DOHH2 (cell line): Measurements from ENCODE around the gene RPS10.
A peak's percentile ranks its signal among the peaks of the same experiment; 100 is the strongest.

Experiments
- H3F3A ChIP-seq: fragments of 200-600 bp; sonication (generic), shearing (Covaris generic); 2 replicates; pipeline ENCODE4 v1.6.0; 2016; ENCODE audit warnings: antibody characterized with exemption, mild to moderate bottlenecking; ENCODE audit not compliant: control insufficient read depth, insufficient read depth
- H3K27ac ChIP-seq: fragments of 200-600 bp; sonication (generic); 2 replicates; pipeline ENCODE4 v1.5.1; 2014; ENCODE audit warnings: low read depth, mild to moderate bottlenecking, low read length, moderate library complexity
- H3K27me3 ChIP-seq: fragments of 200-600 bp; sonication (generic); 2 replicates; pipeline ENCODE4 v1.6.1; 2014; ENCODE audit warnings: mild to moderate bottlenecking, low read length, mixed read lengths; ENCODE audit not compliant: control insufficient read depth
- H3K36me3 ChIP-seq: fragments of 200-600 bp; sonication (generic); 2 replicates; pipeline ENCODE4 v1.6.1; 2014; ENCODE audit warnings: mild to moderate bottlenecking, low read length, moderate library complexity, mixed read lengths; ENCODE audit not compliant: control insufficient read depth
- H3K4me1 ChIP-seq: fragments of 200-600 bp; sonication (generic); 2 replicates; pipeline ENCODE4 v1.6.1; 2014; ENCODE audit warnings: mild to moderate bottlenecking, low read length, mixed read lengths; ENCODE audit not compliant: control insufficient read depth
- H3K4me2 ChIP-seq: fragments of 200-600 bp; sonication (generic); 2 replicates; pipeline ENCODE4 v1.6.0; 2014; ENCODE audit warnings: mild to moderate bottlenecking, low read length, moderate library complexity
- H3K4me3 ChIP-seq: fragments of 200-600 bp; sonication (generic); 2 replicates; pipeline ENCODE4 v1.5.1; 2014; ENCODE audit warnings: mild to moderate bottlenecking, low read length, mixed read lengths
- H3K79me2 ChIP-seq: fragments of 200-600 bp; sonication (generic); 2 replicates; pipeline ENCODE4 v1.6.1; 2014; ENCODE audit warnings: mild to moderate bottlenecking, low read length, mixed read lengths; ENCODE audit not compliant: control insufficient read depth
- H3K9me2 ChIP-seq: fragments of 200-600 bp; sonication (generic); replicated peaks from 2 replicates; pipeline ENCODE4 v1.6.1; 2014; ENCODE audit warnings: mild to moderate bottlenecking, low read length, mixed read lengths; ENCODE audit not compliant: control insufficient read depth
- H3K9me3 ChIP-seq: fragments of 200-600 bp; sonication (generic); 2 replicates; pipeline ENCODE4 v1.6.1; 2014; ENCODE audit warnings: antibody characterized with exemption, low read length, mixed read lengths; ENCODE audit not compliant: control insufficient read depth, insufficient read depth
- H4K20me1 ChIP-seq: fragments of 200-600 bp; sonication (generic); 2 replicates; pipeline ENCODE4 v1.6.0; 2014; ENCODE audit warnings: low read depth, mild to moderate bottlenecking, antibody characterized with exemption, low read length, moderate library complexity; ENCODE audit not compliant: control insufficient read depth, insufficient read depth
- CTCF ChIP-seq: fragments of 200-600 bp; sonication (generic); IDR thresholded peaks from one replicate; pipeline ENCODE4 v1.5.1; 2014; ENCODE audit warnings: antibody characterized with exemption, mild to moderate bottlenecking, low read depth, low read length; ENCODE audit not compliant: poor library complexity, severe bottlenecking
- EZH2phosphoT487 ChIP-seq: fragments of 200-600 bp; sonication (generic); IDR thresholded peaks from 2 replicates; pipeline ENCODE4 v1.6.1; 2017; ENCODE audit warnings: borderline replicate concordance, mild to moderate bottlenecking, antibody characterized with exemption, low read length, moderate library complexity, mixed read lengths

RPS10 gene

GRCh38 chr6:34423254-34423653 is 2.6 kb downstream of the RPS10 start:
- no peaks in the 10 kb centered on the region for H3K9me2 ChIP-seq
- TF ChIP-seq EZH2phosphoT487 (no peak), CTCF (no peak)
- H3K27me3 ChIP-seq, result no peaks in the 10 kb centered on the region; the same call in 1 of the 2 replicates
- no peaks in the 10 kb centered on the region for H3K9me3 ChIP-seq
- H3K79me2 ChIP-seq, result peaks cover 52% of the 10 kb centered on the region
- peak overlapping the region; percentile 93 for H3K4me2 ChIP-seq
- H4K20me1 ChIP-seq, result peaks cover 21% of the 10 kb centered on the region; the same call in 1 of the 2 replicates
- H3K4me1 ChIP-seq, result peaks cover 32% of the 10 kb centered on the region
- peaks cover 41% of the 10 kb centered on the region for H3F3A ChIP-seq
- no peak overlapping the region for H3K27ac ChIP-seq
- H3K4me3 ChIP-seq, result 0 out of 2 replicates have a peak overlapping the region, but pooled peaks have one; percentile 99
- H3K36me3 ChIP-seq, result peaks cover 73% of the 10 kb centered on the region

GRCh38 chr6:34418367-34418766 is 7.5 kb downstream of the RPS10 start:
- Histone ChIP-seq H3K27me3 (no peaks in the 10 kb centered on the region), H4K20me1 (peaks cover 19% of the 10 kb centered on the region; the same call in 1 of the 2 replicates), H3K36me3 (peaks cover 90% of the 10 kb centered on the region), H3K4me1 (peaks cover 12% of the 10 kb centered on the region), H3K79me2 (peaks cover 26% of the 10 kb centered on the region), H3K9me3 (no peaks in the 10 kb centered on the region), H3K9me2 (no peaks in the 10 kb centered on the region), H3K27ac (no peak overlapping the region), H3K4me3 (no peak overlapping the region), H3K4me2 (no peak overlapping the region), H3F3A (peaks cover 72% of the 10 kb centered on the region)
- TF ChIP-seq EZH2phosphoT487 (no peak), CTCF (no peak)

GRCh38 chr6:34416877-34417371 is 8.9 kb downstream of the RPS10 start:
- H3K79me2 ChIP-seq, result peaks cover 13% of the 10 kb centered on the region
- peaks cover 16% of the 10 kb centered on the region; the same call in 1 of the 2 replicates for H4K20me1 ChIP-seq
- no peaks in the 10 kb centered on the region for H3K27me3 ChIP-seq
- peaks cover 82% of the 10 kb centered on the region for H3K36me3 ChIP-seq
- peaks cover 66% of the 10 kb centered on the region for H3F3A ChIP-seq
- peaks cover 3% of the 10 kb centered on the region; the same call in 1 of the 2 replicates for H3K4me1 ChIP-seq
- no peaks in the 10 kb centered on the region for H3K9me2 ChIP-seq
- H3K9me3 ChIP-seq, result no peaks in the 10 kb centered on the region
- TF ChIP-seq CTCF (no peak), EZH2phosphoT487 (no peak)
- no peak overlapping the region for H3K4me2 ChIP-seq
- no peak overlapping the region for H3K27ac ChIP-seq
- H3K4me3 ChIP-seq, result no peak overlapping the region
